ENCODE results near the gene PRKCB. TPM values are rescaled to one million over a fixed set of nuclear protein-coding genes. Genes with fewer than 3 reads are reported as not detected.

The PRKCB gene
- total RNA-seq, 1 experiment from 2014 or later: 0.89 TPM

DNA sequence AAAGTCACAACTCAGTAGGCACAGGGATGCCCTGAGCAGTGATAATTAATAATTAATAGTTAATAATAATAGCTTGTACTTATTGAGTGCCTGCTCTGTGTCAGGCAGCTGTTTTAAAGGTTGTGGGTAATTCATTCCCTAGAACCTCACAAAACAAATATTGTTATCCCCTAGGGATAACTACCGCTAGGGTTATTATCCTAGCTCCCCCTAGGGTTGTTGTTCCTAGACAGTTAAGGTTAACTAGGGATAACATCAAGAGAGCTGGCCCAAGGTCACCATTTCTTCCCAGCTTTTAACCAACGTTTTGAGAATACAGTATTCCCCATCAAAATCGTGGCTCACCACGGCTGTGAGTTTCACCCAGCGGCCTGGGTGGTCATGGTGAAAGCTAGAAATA, 180.1 kb downstream of the PRKCB start:
- CTCF ChIA-PET: interaction anchor here (0.7 to 1.1 kb wide), 3 partner anchors 9 to 213 kb away, joined by 3 to 5 read pairs (median 3); no protein-coding TSS in a partner anchor
- BruUV-seq (replicated peaks): no TSS peak

DNA sequence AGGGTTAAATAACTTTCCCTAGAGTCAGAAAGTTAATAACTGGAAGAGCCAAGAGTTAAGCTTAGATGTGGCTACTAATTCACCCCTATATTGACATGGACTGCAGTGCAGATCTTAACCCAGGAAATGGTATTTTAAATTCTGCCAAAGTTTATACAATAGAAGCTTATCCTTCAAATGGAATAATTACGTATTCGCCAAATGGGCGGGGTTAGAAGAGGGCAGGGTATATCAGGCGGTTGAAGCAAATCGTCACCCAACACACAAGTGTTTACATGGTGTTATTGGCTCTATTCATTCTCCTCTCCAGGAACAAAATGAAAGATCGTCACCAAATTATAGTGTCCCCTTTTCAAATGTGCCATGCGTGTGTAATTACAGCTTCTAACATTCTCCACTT, 182.7 kb downstream of the PRKCB start:
- CTCF ChIA-PET: interaction anchor here (0.7 kb wide), 1 partner anchor 486 kb away, joined by 3 read pairs; no protein-coding TSS in a partner anchor
- no TSS peak for BruUV-seq (replicated peaks)
- TF ChIP-seq ZBTB33 (IDR thresholded peaks at IDR 0.05; ENCODE audit: extremely low read depth, insufficient replicate concordance, low read length) (no peak), TCF7L2 (IDR thresholded peaks at IDR 0.05; ENCODE audit: borderline replicate concordance, extremely low read depth, insufficient read depth, insufficient read length) (no peak), REST (IDR thresholded peaks at IDR 0.05; ENCODE audit: low read depth) (no peak), POLR2AphosphoS5 (IDR thresholded peaks at IDR 0.05; ENCODE audit: low read depth, low read length) (no peak), FOSL1 (IDR thresholded peaks at IDR 0.05; ENCODE audit: low read depth) (no peak), SRF (IDR thresholded peaks at IDR 0.05; ENCODE audit: low read depth) (no peak), ZFX (IDR thresholded peaks at IDR 0.05) (no peak), ZNF274 (IDR thresholded peaks at IDR 0.05; ENCODE audit: low read depth, low read length) (no peak)
- TF ChIP-seq, protein P1, sequence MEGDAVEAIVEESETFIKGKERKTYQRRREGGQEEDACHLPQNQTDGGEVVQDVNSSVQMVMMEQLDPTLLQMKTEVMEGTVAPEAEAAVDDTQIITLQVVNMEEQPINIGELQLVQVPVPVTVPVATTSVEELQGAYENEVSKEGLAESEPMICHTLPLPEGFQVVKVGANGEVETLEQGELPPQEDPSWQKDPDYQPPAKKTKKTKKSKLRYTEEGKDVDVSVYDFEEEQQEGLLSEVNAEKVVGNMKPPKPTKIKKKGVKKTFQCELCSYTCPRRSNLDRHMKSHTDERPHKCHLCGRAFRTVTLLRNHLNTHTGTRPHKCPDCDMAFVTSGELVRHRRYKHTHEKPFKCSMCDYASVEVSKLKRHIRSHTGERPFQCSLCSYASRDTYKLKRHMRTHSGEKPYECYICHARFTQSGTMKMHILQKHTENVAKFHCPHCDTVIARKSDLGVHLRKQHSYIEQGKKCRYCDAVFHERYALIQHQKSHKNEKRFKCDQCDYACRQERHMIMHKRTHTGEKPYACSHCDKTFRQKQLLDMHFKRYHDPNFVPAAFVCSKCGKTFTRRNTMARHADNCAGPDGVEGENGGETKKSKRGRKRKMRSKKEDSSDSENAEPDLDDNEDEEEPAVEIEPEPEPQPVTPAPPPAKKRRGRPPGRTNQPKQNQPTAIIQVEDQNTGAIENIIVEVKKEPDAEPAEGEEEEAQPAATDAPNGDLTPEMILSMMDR (IDR thresholded peaks at IDR 0.05 in 2 of 3, conservative IDR thresholded peaks at IDR 0.05 in 1 of 3; ENCODE audit: borderline replicate concordance in 1 of 3, insufficient read depth in 1 of 3, low read depth in 2 of 3, low read length in 2 of 3): no peak
- TF ChIP-seq, protein P2, sequence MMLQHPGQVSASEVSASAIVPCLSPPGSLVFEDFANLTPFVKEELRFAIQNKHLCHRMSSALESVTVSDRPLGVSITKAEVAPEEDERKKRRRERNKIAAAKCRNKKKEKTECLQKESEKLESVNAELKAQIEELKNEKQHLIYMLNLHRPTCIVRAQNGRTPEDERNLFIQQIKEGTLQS (IDR thresholded peaks at IDR 0.05): no peak

More for the DNA sequence above, 180.1 kb downstream of the PRKCB start:
- Histone ChIP-seq H3K79me2 (ENCODE audit: insufficient read depth, low read length) (no peaks in the 10 kb centered on the region), H4K20me1 (ENCODE audit: insufficient read depth) (no peaks in the 10 kb centered on the region), H3K27me3 (ENCODE audit: insufficient read depth, low read length) (no peaks in the 10 kb centered on the region), H3K4me1 (ENCODE audit: control insufficient read depth in 1 of 2, insufficient read depth in 2 of 2, low read length in 2 of 2) (no peaks in the 10 kb centered on the region), H2AFZ (ENCODE audit: low read depth, low read length, poor library complexity, severe bottlenecking) (no peak overlapping the region), H3K4me3 (replicated peaks in 1 of 2; ENCODE audit: low read depth in 1 of 2, low read length in 2 of 2) (no peak overlapping the region), H3K4me2 (ENCODE audit: low read length) (no peak overlapping the region), H3K9me2 (ENCODE audit: insufficient read depth) (no peaks in the 10 kb centered on the region), H3K9me3 (ENCODE audit: control insufficient read depth in 1 of 2, insufficient read depth in 1 of 2, low read depth in 1 of 2, low read length in 2 of 2) (no peaks in the 10 kb centered on the region), H3K9ac (ENCODE audit: low read length) (no peak overlapping the region), H3K36me3 (ENCODE audit: control insufficient read depth in 1 of 2, insufficient read depth in 2 of 2, low read length in 2 of 2) (no peaks in the 10 kb centered on the region), H3K27ac (ENCODE audit: low read depth, low read length) (no peak overlapping the region)
- DNase-seq (ENCODE audit: low read depth, low spot score) (no peak), ATAC-seq (peak; percentile 42; the same call in 1 of the 2 replicates)
- intact Hi-C loops (cut with micrococcal nuclease): loop anchor here (5.0 kb wide), 1 partner anchor 339 kb away; the partner anchor contains the start of gene PLK1
- RAD21 ChIA-PET (ENCODE audit: low non-redundant PET in 1 of 2, low total read pairs in 2 of 2, uncharacterized antibody in 2 of 2, unreplicated experiment in 2 of 2): no interaction called here
- POLR2A ChIA-PET: no interaction called here
- TF ChIP-seq JUND (IDR thresholded peaks at IDR 0.05) (no peak), YY1 (IDR thresholded peaks at IDR 0.05; ENCODE audit: extremely low read depth, insufficient replicate concordance, low read depth, low read length) (no peak)

More for the DNA sequence above, 182.7 kb downstream of the PRKCB start:
- ChIA-PET POLR2A (no interaction called here), RAD21 (ENCODE audit: low non-redundant PET in 1 of 2, low total read pairs in 2 of 2, uncharacterized antibody in 2 of 2, unreplicated experiment in 2 of 2) (no interaction called here)
- ATAC-seq: no peak
- H4K20me1 ChIP-seq (ENCODE audit: insufficient read depth): no peaks in the 10 kb centered on the region
- H3K4me2 ChIP-seq (ENCODE audit: low read length): no peak overlapping the region
- no peak overlapping the region for H3K4me3 ChIP-seq (replicated peaks in 1 of 2; ENCODE audit: low read depth in 1 of 2, low read length in 2 of 2)
- peaks cover 7% of the 10 kb centered on the region; the same call in 1 of the 2 replicates for H3K27me3 ChIP-seq (ENCODE audit: insufficient read depth, low read length)
- no peak overlapping the region for H2AFZ ChIP-seq (ENCODE audit: low read depth, low read length, poor library complexity, severe bottlenecking)
- no peak overlapping the region for H3K27ac ChIP-seq (ENCODE audit: low read depth, low read length)
- intact Hi-C loops (cut with micrococcal nuclease): loop anchor here (5.0 kb wide), 1 partner anchor 341 kb away; the partner anchor contains the start of gene PLK1
- no peaks in the 10 kb centered on the region for H3K79me2 ChIP-seq (ENCODE audit: insufficient read depth, low read length)
- H3K9me3 ChIP-seq (ENCODE audit: control insufficient read depth in 1 of 2, insufficient read depth in 1 of 2, low read depth in 1 of 2, low read length in 2 of 2): no peaks in the 10 kb centered on the region
- H3K9me2 ChIP-seq (ENCODE audit: insufficient read depth): no peaks in the 10 kb centered on the region
- H3K4me1 ChIP-seq (ENCODE audit: control insufficient read depth in 1 of 2, insufficient read depth in 2 of 2, low read length in 2 of 2): no peaks in the 10 kb centered on the region
- no peak overlapping the region for H3K9ac ChIP-seq (ENCODE audit: low read length)
- no peak for DNase-seq (ENCODE audit: low read depth, low spot score)
- H3K36me3 ChIP-seq (ENCODE audit: control insufficient read depth in 1 of 2, insufficient read depth in 2 of 2, low read length in 2 of 2): no peaks in the 10 kb centered on the region

Measured in HCT116 (cell line).